ENCODE results near the gene CERK.

DNA sequence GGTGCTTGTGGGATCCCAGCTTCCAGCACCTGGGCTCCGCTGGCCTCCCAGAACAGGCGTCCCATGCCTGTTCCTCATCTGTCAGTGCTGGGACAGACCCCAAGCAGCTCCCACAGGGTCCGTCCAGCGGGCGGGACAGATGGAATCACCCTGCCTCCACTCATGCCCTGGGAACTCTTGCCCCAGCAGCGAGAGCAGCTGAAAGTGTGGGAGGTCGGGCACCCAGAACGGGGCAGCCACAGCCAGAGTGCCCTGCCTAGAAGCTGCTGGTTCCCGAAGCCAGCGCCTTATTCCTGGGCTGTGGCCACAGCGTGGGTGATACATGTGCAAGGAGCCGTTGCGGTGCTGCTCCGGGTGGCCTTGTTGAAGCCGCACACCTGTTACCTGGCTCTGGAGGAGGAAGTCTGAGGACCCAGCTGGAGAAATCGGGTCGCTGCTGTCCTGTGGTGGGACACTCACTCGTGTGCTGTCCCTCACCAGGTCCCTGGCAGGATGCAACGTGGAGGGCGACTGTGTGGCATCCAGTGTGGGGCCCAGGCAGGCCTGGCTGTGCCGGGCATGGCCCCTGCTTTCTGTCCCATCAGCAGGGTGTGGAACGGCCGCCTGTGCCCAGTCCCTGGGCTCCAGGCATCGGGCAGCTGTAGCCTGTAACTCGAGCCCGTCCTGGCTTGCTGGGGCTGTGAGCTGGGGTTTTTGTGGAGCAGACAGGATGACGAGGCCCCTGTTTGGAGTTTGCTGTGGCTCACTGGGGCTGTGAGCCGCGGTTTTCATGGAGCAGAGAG lies 101.6 kb downstream of the CERK start:
- TF ChIP-seq, protein P1, sequence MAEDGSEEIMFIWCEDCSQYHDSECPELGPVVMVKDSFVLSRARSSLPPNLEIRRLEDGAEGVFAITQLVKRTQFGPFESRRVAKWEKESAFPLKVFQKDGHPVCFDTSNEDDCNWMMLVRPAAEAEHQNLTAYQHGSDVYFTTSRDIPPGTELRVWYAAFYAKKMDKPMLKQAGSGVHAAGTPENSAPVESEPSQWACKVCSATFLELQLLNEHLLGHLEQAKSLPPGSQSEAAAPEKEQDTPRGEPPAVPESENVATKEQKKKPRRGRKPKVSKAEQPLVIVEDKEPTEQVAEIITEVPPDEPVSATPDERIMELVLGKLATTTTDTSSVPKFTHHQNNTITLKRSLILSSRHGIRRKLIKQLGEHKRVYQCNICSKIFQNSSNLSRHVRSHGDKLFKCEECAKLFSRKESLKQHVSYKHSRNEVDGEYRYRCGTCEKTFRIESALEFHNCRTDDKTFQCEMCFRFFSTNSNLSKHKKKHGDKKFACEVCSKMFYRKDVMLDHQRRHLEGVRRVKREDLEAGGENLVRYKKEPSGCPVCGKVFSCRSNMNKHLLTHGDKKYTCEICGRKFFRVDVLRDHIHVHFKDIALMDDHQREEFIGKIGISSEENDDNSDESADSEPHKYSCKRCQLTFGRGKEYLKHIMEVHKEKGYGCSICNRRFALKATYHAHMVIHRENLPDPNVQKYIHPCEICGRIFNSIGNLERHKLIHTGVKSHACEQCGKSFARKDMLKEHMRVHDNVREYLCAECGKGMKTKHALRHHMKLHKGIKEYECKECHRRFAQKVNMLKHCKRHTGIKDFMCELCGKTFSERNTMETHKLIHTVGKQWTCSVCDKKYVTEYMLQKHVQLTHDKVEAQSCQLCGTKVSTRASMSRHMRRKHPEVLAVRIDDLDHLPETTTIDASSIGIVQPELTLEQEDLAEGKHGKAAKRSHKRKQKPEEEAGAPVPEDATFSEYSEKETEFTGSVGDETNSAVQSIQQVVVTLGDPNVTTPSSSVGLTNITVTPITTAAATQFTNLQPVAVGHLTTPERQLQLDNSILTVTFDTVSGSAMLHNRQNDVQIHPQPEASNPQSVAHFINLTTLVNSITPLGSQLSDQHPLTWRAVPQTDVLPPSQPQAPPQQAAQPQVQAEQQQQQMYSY (CRISPR knock-in tag; IDR thresholded peaks at IDR 0.05), result no peak
- TF ChIP-seq FOXJ3 (CRISPR knock-in tag; IDR thresholded peaks at IDR 0.05; ENCODE audit: borderline replicate concordance) (no peak), NFE2L1 (CRISPR knock-in tag; IDR thresholded peaks at IDR 0.05) (no peak), SMAD4 (CRISPR knock-in tag; IDR thresholded peaks at IDR 0.05) (no peak)
- TF ChIP-seq, protein P2, sequence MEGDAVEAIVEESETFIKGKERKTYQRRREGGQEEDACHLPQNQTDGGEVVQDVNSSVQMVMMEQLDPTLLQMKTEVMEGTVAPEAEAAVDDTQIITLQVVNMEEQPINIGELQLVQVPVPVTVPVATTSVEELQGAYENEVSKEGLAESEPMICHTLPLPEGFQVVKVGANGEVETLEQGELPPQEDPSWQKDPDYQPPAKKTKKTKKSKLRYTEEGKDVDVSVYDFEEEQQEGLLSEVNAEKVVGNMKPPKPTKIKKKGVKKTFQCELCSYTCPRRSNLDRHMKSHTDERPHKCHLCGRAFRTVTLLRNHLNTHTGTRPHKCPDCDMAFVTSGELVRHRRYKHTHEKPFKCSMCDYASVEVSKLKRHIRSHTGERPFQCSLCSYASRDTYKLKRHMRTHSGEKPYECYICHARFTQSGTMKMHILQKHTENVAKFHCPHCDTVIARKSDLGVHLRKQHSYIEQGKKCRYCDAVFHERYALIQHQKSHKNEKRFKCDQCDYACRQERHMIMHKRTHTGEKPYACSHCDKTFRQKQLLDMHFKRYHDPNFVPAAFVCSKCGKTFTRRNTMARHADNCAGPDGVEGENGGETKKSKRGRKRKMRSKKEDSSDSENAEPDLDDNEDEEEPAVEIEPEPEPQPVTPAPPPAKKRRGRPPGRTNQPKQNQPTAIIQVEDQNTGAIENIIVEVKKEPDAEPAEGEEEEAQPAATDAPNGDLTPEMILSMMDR (IDR thresholded peaks at IDR 0.05), result no peak
- TF ChIP-seq, protein P3, sequence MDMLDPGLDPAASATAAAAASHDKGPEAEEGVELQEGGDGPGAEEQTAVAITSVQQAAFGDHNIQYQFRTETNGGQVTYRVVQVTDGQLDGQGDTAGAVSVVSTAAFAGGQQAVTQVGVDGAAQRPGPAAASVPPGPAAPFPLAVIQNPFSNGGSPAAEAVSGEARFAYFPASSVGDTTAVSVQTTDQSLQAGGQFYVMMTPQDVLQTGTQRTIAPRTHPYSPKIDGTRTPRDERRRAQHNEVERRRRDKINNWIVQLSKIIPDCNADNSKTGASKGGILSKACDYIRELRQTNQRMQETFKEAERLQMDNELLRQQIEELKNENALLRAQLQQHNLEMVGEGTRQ (CRISPR knock-in tag; IDR thresholded peaks at IDR 0.05), result no peak
- TF ChIP-seq, protein P4, sequence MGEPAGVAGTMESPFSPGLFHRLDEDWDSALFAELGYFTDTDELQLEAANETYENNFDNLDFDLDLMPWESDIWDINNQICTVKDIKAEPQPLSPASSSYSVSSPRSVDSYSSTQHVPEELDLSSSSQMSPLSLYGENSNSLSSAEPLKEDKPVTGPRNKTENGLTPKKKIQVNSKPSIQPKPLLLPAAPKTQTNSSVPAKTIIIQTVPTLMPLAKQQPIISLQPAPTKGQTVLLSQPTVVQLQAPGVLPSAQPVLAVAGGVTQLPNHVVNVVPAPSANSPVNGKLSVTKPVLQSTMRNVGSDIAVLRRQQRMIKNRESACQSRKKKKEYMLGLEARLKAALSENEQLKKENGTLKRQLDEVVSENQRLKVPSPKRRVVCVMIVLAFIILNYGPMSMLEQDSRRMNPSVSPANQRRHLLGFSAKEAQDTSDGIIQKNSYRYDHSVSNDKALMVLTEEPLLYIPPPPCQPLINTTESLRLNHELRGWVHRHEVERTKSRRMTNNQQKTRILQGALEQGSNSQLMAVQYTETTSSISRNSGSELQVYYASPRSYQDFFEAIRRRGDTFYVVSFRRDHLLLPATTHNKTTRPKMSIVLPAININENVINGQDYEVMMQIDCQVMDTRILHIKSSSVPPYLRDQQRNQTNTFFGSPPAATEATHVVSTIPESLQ (CRISPR knock-in tag; IDR thresholded peaks at IDR 0.05), result no peak
- TF ChIP-seq, protein P5, sequence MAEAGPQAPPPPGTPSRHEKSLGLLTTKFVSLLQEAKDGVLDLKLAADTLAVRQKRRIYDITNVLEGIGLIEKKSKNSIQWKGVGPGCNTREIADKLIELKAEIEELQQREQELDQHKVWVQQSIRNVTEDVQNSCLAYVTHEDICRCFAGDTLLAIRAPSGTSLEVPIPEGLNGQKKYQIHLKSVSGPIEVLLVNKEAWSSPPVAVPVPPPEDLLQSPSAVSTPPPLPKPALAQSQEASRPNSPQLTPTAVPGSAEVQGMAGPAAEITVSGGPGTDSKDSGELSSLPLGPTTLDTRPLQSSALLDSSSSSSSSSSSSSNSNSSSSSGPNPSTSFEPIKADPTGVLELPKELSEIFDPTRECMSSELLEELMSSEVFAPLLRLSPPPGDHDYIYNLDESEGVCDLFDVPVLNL (CRISPR knock-in tag; IDR thresholded peaks at IDR 0.05; ENCODE audit: borderline replicate concordance, low read depth), result no peak
- TF ChIP-seq, protein P6, sequence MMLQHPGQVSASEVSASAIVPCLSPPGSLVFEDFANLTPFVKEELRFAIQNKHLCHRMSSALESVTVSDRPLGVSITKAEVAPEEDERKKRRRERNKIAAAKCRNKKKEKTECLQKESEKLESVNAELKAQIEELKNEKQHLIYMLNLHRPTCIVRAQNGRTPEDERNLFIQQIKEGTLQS (CRISPR knock-in tag; conservative IDR thresholded peaks at IDR 0.05), result no peak
- TF ChIP-seq, protein P7, sequence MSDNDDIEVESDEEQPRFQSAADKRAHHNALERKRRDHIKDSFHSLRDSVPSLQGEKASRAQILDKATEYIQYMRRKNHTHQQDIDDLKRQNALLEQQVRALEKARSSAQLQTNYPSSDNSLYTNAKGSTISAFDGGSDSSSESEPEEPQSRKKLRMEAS (CRISPR knock-in tag; IDR thresholded peaks at IDR 0.05), result no peak

All from WTC11 (cell line).